SIG-M5 (cell line): ENCODE data around the gene CCDC170.

Experiments used
- DNase-seq: peaks from one replicate; lab custom pipeline; 2025; lab: John Stamatoyannopoulos, UW

CCDC170 gene

GRCh38 chr6:151618717-151619116 lies 124.9 kb downstream of the CCDC170 start:
- no peak for DNase-seq

GRCh38 chr6:151620179-151620578 lies 126.4 kb downstream of the CCDC170 start:
- no peak for DNase-seq

- no peak for DNase-seq
Observed at GRCh38 chr6:151624071-151624470, 130.3 kb downstream of the CCDC170 start.

- DNase-seq = no peak
Observed at GRCh38 chr6:151624481-151624880, 130.7 kb downstream of the CCDC170 start.

GRCh38 chr6:151624900-151625536 lies 131.2 kb downstream of the CCDC170 start:
- DNase-seq = no peak

- no peak for DNase-seq
Observed at GRCh38 chr6:151627689-151628444, 134.1 kb downstream of the CCDC170 start.

GRCh38 chr6:151629791-151630190 lies 136.0 kb downstream of the CCDC170 start:
- no peak for DNase-seq

- no peak for DNase-seq
Observed at GRCh38 chr6:151630387-151630786, 136.6 kb downstream of the CCDC170 start.

GRCh38 chr6:151630991-151631655 lies 137.3 kb downstream of the CCDC170 start:
- no peak for DNase-seq

- DNase-seq = no peak
Observed at GRCh38 chr6:151632415-151632987, 138.7 kb downstream of the CCDC170 start.

- no peak for DNase-seq
Observed at GRCh38 chr6:151633526-151634335, 139.9 kb downstream of the CCDC170 start.

GRCh38 chr6:151634336-151634720 lies 140.5 kb downstream of the CCDC170 start:
- DNase-seq = no peak

- no peak for DNase-seq
Observed at GRCh38 chr6:151635741-151636140, 141.9 kb downstream of the CCDC170 start.

- no peak for DNase-seq
Observed at GRCh38 chr6:151637814-151638213, 144.0 kb downstream of the CCDC170 start.

GRCh38 chr6:151639750-151640149 lies 145.9 kb downstream of the CCDC170 start:
- no peak for DNase-seq

GRCh38 chr6:151641028-151641427 lies 147.2 kb downstream of the CCDC170 start:
- DNase-seq = no peak

GRCh38 chr6:151647976-151648639 lies 154.3 kb downstream of the CCDC170 start:
- DNase-seq = no peak

- DNase-seq = no peak
Observed at GRCh38 chr6:151649835-151650234, 156.0 kb downstream of the CCDC170 start.

- DNase-seq = no peak
Observed at GRCh38 chr6:151651639-151652038, 157.8 kb downstream of the CCDC170 start.

- no peak for DNase-seq
Observed at GRCh38 chr6:151652325-151652724, 158.5 kb downstream of the CCDC170 start.

GRCh38 chr6:151655099-151655498 lies 161.3 kb downstream of the CCDC170 start:
- DNase-seq = no peak
